ENCODE data around the gene MYRF.

Gene MYRF

GRCh38 chr11:61762223-61762615, 9.8 kb downstream of the MYRF start:
- DNase-seq, result no peak

GRCh38 chr11:61762798-61763197, 10.4 kb downstream of the MYRF start:
- DNase-seq, result no peak

- no peak for DNase-seq
Observed at GRCh38 chr11:61763930-61764605, 11.6 kb downstream of the MYRF start.

GRCh38 chr11:61764606-61765260, 12.3 kb downstream of the MYRF start:
- no peak for DNase-seq

GRCh38 chr11:61765550-61766253, 13.3 kb downstream of the MYRF start:
- DNase-seq, result no peak

- no peak for DNase-seq
Observed at GRCh38 chr11:61766353-61766841, 14.0 kb downstream of the MYRF start.

GRCh38 chr11:61768376-61769076, 16.1 kb downstream of the MYRF start:
- no peak for DNase-seq

GRCh38 chr11:61769169-61769920, 16.9 kb downstream of the MYRF start:
- DNase-seq, result no peak

GRCh38 chr11:61769946-61770683, 17.7 kb downstream of the MYRF start:
- DNase-seq, result no peak

GRCh38 chr11:61771195-61771894, 18.9 kb downstream of the MYRF start:
- no peak for DNase-seq

- DNase-seq, result no peak
Observed at GRCh38 chr11:61771985-61772455, 19.6 kb downstream of the MYRF start.

GRCh38 chr11:61773356-61773755, 20.9 kb downstream of the MYRF start:
- DNase-seq, result no peak

GRCh38 chr11:61773809-61774208, 21.4 kb downstream of the MYRF start:
- no peak for DNase-seq

GRCh38 chr11:61774411-61774810, 22.0 kb downstream of the MYRF start:
- DNase-seq, result no peak

GRCh38 chr11:61775106-61775505, 22.7 kb downstream of the MYRF start:
- DNase-seq, result no peak

- no peak for DNase-seq
Observed at GRCh38 chr11:61775606-61776554, 23.4 kb downstream of the MYRF start.

GRCh38 chr11:61776561-61777075, 24.2 kb downstream of the MYRF start:
- DNase-seq, result peak; percentile 63

- peak; percentile 80 for DNase-seq
Observed at GRCh38 chr11:61777234-61778090, 25.0 kb downstream of the MYRF start.

All from activated T-cell treated with anti-CD3 and anti-CD28 coated beads, Interleukin-2, amount 50 U/mL, for 1 hour (primary cell).